Adrenal gland (tissue), 5 donors: ENCODE results near the gene TTLL12.

Experiments
- CTCF ChIP-seq, 6 experiments: fragments of 450-650 bp in 4 of 6; fragments of 200-600 bp in 2 of 6; sonication (generic) in 1 of 6; IDR thresholded peaks; 1 replicate in 5 of 6; 2 replicates in 1 of 6; pipeline versions ENCODE4 v1.5.1 to v1.8.0; 2016 to 2021; ENCODE audit warnings: antibody characterized with exemption in 6 of 6, mild to moderate bottlenecking in 2 of 6, moderate library complexity in 1 of 6
- POLR2A ChIP-seq, 2 donors: fragments of 450-650 bp; IDR thresholded peaks; one replicate each; pipeline ENCODE4 v1.6.1; 2017; ENCODE audit warnings: antibody characterized with exemption in 2 of 2, mild to moderate bottlenecking in 2 of 2, moderate library complexity in 1 of 2
- donor health status: DM: no; HTN: no; CAD: no.

GRCh38 chr22:43228863-43229262 is 41.9 kb upstream of the TTLL12 start:
- TF ChIP-seq CTCF (IDR thresholded peaks at IDR 0.05) (no peak), POLR2A (IDR thresholded peaks at IDR 0.05) (no peak)
